GM21367 (cell line): ENCODE data around the gene FLNB.
"Not testable (repeated sequence)": the region's sequence is repeated elsewhere in the genome, so short reads cannot be mapped to it uniquely, and the experiment has no call there.

Experiments
- ATAC-seq: cut with Tn5 transposase; IDR thresholded peaks from one replicate; pipeline ENCODE4 v1.9.1; 2021; ENCODE audit not compliant: unreplicated experiment

Gene FLNB

GRCh38 chr3:57978316-57978715, 29.9 kb upstream of the FLNB start:
- ATAC-seq = no peak

GRCh38 chr3:57980416-57980815, 27.8 kb upstream of the FLNB start:
- no peak for ATAC-seq

GRCh38 chr3:57981483-57982087, 26.6 kb upstream of the FLNB start:
- no peak for ATAC-seq

- no peak for ATAC-seq
These were observed 25.5 kb upstream of the FLNB start for GRCh38 chr3:57982561-57983243.

GRCh38 chr3:57983734-57984518, 24.3 kb upstream of the FLNB start:
- ATAC-seq = peak; percentile 96

GRCh38 chr3:57985176-57985983, 22.8 kb upstream of the FLNB start:
- no peak for ATAC-seq

- ATAC-seq = no peak
These were observed 22.3 kb upstream of the FLNB start for GRCh38 chr3:57985984-57986246.

GRCh38 chr3:57986261-57986660, 22.0 kb upstream of the FLNB start:
- ATAC-seq = no peak

GRCh38 chr3:57989198-57989597, 19.0 kb upstream of the FLNB start:
- not testable (repeated sequence) for ATAC-seq

GRCh38 chr3:57989646-57990045, 18.6 kb upstream of the FLNB start:
- ATAC-seq = no peak

GRCh38 chr3:57992452-57993213, 15.6 kb upstream of the FLNB start:
- no peak for ATAC-seq

- ATAC-seq = no peak
These were observed 9.6 kb upstream of the FLNB start for GRCh38 chr3:57998366-57999283.

- ATAC-seq = no peak
These were observed 8.7 kb upstream of the FLNB start for GRCh38 chr3:57999417-58000115.

- ATAC-seq = no peak
These were observed 7.7 kb upstream of the FLNB start for GRCh38 chr3:58000306-58001085.

- ATAC-seq = no peak
These were observed 7.1 kb upstream of the FLNB start for GRCh38 chr3:58001086-58001467.

- no peak for ATAC-seq
These were observed 6.2 kb upstream of the FLNB start for GRCh38 chr3:58001979-58002378.

- no peak for ATAC-seq
These were observed 5.1 kb upstream of the FLNB start for GRCh38 chr3:58003093-58003492.

GRCh38 chr3:58004973-58005372, 3.2 kb upstream of the FLNB start:
- ATAC-seq = no peak
